Spleen (tissue), 7 donors: ENCODE data around the gene ETFRF1.

Source experiments
- POLR2A ChIP-seq, 3 donors: fragments of 450-650 bp; IDR thresholded peaks; one replicate each; pipeline ENCODE4 v1.5.1; 2017; ENCODE audit warnings: antibody characterized with exemption in 3 of 3, mild to moderate bottlenecking in 1 of 3
- POLR2AphosphoS5 ChIP-seq, 3 donors: sonication (generic); formaldehyde crosslinking; IDR thresholded peaks; one replicate each; pipeline ENCODE4 v1.5.1; 2017; ENCODE audit warnings: antibody characterized with exemption in 3 of 3
- TF ChIP-seq, protein P1 (sequence below), 11 experiments: fragments of 200-600 bp in 7 of 11; fragments of 450-650 bp in 4 of 11; sonication (generic) in 4 of 11; IDR thresholded peaks in 8 of 11; conservative IDR thresholded peaks in 3 of 11; 1 replicate in 7 of 11; 2 replicates in 4 of 11; pipeline versions ENCODE4 v1.4.0 to v1.8.0; 2016 to 2021; ENCODE audit warnings: antibody characterized with exemption in 11 of 11, inconsistent platforms in 4 of 11, mild to moderate bottlenecking in 1 of 11
- donor health status: DM: no; HTN: no; CAD: no; lungs with moderate emphysema.
- donor health status: DM: no; HTN: no; CAD: no.
- donor health status: DM: no; HTN: no; CAD: no.

GRCh38 chr12:25187781-25188180 lies 7.3 kb upstream of the ETFRF1 start:
- TF ChIP-seq POLR2AphosphoS5 (IDR thresholded peaks at IDR 0.05) (no peak), POLR2A (IDR thresholded peaks at IDR 0.05) (no peak)
- TF ChIP-seq, protein P1, sequence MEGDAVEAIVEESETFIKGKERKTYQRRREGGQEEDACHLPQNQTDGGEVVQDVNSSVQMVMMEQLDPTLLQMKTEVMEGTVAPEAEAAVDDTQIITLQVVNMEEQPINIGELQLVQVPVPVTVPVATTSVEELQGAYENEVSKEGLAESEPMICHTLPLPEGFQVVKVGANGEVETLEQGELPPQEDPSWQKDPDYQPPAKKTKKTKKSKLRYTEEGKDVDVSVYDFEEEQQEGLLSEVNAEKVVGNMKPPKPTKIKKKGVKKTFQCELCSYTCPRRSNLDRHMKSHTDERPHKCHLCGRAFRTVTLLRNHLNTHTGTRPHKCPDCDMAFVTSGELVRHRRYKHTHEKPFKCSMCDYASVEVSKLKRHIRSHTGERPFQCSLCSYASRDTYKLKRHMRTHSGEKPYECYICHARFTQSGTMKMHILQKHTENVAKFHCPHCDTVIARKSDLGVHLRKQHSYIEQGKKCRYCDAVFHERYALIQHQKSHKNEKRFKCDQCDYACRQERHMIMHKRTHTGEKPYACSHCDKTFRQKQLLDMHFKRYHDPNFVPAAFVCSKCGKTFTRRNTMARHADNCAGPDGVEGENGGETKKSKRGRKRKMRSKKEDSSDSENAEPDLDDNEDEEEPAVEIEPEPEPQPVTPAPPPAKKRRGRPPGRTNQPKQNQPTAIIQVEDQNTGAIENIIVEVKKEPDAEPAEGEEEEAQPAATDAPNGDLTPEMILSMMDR (IDR thresholded peaks at IDR 0.05 in 8 of 11, conservative IDR thresholded peaks at IDR 0.05 in 3 of 11) = no peak
